Measurements from ENCODE around the gene CDC37L1.
"Not testable (repeated sequence)": the region's sequence is repeated elsewhere in the genome, so short reads cannot be mapped to it uniquely, and the experiment has no call there.

Gene CDC37L1

DNA sequence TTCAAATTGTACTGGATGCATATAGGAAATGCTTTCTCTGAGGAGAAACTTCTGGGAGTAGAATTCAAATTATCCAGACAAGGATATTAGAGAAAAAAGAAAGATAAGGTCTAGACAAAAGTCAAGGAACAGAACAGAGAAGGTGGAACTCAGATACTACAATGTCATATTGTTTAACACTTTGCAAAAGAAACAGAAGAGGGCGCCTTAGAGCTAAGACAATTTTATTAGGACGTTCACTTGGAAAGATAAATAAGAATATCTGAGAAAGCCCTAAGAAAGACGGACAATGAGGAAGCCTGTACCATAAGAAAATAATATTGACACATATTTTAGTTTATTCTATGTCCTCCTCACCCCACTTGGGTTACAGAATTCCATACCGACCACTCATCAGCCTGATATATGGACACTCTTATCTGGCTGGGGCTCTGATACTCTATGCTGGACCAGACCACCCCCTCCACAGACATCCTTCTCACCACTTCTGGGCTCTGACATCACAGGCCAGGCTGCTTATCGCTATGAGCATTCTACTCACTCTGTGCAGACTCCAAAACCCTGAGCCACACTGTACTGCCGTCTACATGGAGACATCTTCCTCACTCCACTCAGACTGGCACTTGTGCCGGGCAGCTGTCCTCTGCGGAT lies 70.8 kb downstream of the CDC37L1 start:
- peak in 1 of 51 donors; percentile 34 for DNase-seq

GRCh38 chr9:4754530-4754929 lies 75.2 kb downstream of the CDC37L1 start:
- not testable (repeated sequence) for DNase-seq

DNA sequence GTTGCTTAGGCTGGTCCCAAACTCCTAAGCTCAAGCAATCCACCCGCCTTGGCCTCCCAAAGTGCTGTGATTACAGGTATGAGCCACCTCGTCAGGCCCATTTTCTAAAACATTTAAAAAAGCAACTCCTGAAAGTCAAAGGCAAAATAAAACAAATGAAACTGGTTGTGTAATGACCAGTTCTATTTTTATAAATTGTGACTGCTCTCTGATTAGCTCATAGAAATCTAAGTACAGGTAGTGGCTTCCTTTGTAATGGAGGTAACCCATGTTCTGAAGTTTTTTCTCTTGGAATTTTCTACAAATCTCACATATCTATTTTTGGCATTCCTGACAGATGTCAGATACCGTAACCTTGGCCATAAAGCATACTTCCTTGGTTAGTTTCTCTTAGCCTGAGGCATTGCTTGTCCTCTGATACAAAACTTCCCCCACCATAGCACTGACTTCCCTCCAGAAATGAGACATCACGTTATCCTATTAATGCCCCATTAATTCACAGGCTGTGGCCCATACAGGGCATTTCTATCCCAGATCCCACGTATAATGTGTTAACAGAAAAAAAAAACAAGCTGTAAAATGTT lies 75.7 kb downstream of the CDC37L1 start:
- DNase-seq = no peak

- DNase-seq = no peak
These were observed 77.1 kb downstream of the CDC37L1 start for GRCh38 chr9:4756420-4756819.
